ENCODE data around the gene SLC23A3. TPM values are rescaled to one million over a fixed set of nuclear protein-coding genes. Genes with fewer than 3 reads are reported as not detected.

The SLC23A3 gene
- total and polyA plus RNA-seq, 9 of the 15 experiments (the other 6 are each of a cell fraction or from before 2014, with no cell fraction given) = 0.06 to 0.64 (median 0.16) TPM

DNA sequence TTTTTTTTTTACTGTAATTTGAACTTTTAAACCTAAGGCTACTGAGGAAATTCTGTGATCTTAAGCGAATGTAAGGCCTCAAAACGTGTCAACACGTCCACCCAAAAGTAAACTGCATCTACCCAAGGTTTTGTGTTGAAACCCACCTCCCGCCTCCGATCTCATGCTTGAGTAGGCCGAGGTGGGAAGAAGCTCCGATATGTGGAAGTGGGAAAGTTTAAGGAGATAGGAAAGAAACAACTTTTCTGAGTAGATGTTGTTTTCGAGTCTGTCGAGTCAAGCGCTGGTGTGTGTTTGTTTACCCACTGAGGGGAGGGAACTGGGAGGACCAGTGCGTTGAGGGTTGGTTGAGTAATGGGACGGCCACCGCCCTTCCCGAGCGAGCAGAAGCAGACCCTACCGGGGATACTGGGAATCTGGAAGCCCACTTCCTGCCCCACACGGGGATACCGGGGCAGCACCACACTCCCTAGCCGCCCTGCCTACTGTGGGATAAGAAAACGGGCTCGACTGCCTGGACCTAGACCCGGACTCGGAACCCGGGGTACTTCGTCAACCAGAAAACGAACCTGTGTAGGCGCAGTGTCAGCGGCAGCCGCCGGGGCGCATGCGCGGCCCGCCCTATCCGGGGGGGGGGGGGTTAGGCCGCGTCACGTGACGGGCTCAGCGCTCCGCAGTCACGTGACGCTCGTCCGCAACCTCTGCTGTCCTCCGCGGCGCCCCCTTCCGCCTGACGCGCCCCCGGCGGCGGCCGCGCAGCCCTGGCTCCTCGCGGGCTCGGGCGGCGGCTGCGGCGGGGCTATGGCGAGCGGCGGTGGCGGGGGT lies 7.9 kb upstream of the SLC23A3 start, which contains the start of gene RETREG2 (continued):
- TF ChIP-seq ZNF584 (CRISPR knock-in tag; IDR thresholded peaks at IDR 0.05; ENCODE audit: low read depth) (0 out of 2 replicates have a peak, but pooled peaks have one; percentile 51), ZNF146 (CRISPR knock-in tag; IDR thresholded peaks at IDR 0.05; ENCODE audit: unreplicated experiment) (no peak), TBP (optimal IDR thresholded peaks at IDR 0.05; ENCODE audit: low read depth, low read length) (peak; percentile 41), PYGO2 (tag; IDR thresholded peaks at IDR 0.05) (no peak), NFATC3 (IDR thresholded peaks at IDR 0.05) (no peak), FIP1L1 (IDR thresholded peaks at IDR 0.05; ENCODE audit: low read depth, low read length, poor library complexity, severe bottlenecking) (no peak), ZBTB1 (CRISPR knock-in tag; IDR thresholded peaks at IDR 0.05; ENCODE audit: borderline replicate concordance, low read depth) (no peak), NRF1 (conservative IDR thresholded peaks at IDR 0.05 in 1 of 2, IDR thresholded peaks at IDR 0.05 in 1 of 2) (peak; percentile 96), PCBP1 (IDR thresholded peaks at IDR 0.05; ENCODE audit: low read depth, low read length, poor library complexity, severe bottlenecking) (no peak), ZNF134 (CRISPR knock-in tag; conservative IDR thresholded peaks at IDR 0.05) (0 out of 2 replicates have a peak, but pooled peaks have one; percentile 7), PTRF (tag; IDR thresholded peaks at IDR 0.05) (no peak), YY1 (IDR thresholded peaks at IDR 0.05; ENCODE audit: borderline replicate concordance in 1 of 3, control insufficient read depth in 1 of 3, extremely low read depth in 1 of 3, insufficient read depth in 3 of 3, insufficient read length in 1 of 3, insufficient replicate concordance in 2 of 3, low read depth in 1 of 3, low read length in 2 of 3) (peak in 2 of 3 experiments; percentile 19 to 31)
- TF ChIP-seq, protein P1, sequence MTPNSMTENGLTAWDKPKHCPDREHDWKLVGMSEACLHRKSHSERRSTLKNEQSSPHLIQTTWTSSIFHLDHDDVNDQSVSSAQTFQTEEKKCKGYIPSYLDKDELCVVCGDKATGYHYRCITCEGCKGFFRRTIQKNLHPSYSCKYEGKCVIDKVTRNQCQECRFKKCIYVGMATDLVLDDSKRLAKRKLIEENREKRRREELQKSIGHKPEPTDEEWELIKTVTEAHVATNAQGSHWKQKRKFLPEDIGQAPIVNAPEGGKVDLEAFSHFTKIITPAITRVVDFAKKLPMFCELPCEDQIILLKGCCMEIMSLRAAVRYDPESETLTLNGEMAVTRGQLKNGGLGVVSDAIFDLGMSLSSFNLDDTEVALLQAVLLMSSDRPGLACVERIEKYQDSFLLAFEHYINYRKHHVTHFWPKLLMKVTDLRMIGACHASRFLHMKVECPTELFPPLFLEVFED (CRISPR knock-in tag; conservative IDR thresholded peaks at IDR 0.05) = peak; percentile 72; the same call in 1 of the 2 replicates
- TF ChIP-seq, protein P2, sequence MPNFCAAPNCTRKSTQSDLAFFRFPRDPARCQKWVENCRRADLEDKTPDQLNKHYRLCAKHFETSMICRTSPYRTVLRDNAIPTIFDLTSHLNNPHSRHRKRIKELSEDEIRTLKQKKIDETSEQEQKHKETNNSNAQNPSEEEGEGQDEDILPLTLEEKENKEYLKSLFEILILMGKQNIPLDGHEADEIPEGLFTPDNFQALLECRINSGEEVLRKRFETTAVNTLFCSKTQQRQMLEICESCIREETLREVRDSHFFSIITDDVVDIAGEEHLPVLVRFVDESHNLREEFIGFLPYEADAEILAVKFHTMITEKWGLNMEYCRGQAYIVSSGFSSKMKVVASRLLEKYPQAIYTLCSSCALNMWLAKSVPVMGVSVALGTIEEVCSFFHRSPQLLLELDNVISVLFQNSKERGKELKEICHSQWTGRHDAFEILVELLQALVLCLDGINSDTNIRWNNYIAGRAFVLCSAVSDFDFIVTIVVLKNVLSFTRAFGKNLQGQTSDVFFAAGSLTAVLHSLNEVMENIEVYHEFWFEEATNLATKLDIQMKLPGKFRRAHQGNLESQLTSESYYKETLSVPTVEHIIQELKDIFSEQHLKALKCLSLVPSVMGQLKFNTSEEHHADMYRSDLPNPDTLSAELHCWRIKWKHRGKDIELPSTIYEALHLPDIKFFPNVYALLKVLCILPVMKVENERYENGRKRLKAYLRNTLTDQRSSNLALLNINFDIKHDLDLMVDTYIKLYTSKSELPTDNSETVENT (CRISPR knock-in tag; IDR thresholded peaks at IDR 0.05) = peak; percentile 72; the same call in 1 of the 2 replicates
- TF ChIP-seq, protein P3, sequence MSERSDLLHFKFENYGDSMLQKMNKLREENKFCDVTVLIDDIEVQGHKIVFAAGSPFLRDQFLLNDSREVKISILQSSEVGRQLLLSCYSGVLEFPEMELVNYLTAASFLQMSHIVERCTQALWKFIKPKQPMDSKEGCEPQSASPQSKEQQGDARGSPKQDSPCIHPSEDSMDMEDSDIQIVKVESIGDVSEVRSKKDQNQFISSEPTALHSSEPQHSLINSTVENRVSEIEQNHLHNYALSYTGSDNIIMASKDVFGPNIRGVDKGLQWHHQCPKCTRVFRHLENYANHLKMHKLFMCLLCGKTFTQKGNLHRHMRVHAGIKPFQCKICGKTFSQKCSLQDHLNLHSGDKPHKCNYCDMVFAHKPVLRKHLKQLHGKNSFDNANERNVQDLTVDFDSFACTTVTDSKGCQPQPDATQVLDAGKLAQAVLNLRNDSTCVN (CRISPR knock-in tag; IDR thresholded peaks at IDR 0.05) = 0 out of 2 replicates have a peak, but pooled peaks have one; percentile 69
- TF ChIP-seq, protein P4, sequence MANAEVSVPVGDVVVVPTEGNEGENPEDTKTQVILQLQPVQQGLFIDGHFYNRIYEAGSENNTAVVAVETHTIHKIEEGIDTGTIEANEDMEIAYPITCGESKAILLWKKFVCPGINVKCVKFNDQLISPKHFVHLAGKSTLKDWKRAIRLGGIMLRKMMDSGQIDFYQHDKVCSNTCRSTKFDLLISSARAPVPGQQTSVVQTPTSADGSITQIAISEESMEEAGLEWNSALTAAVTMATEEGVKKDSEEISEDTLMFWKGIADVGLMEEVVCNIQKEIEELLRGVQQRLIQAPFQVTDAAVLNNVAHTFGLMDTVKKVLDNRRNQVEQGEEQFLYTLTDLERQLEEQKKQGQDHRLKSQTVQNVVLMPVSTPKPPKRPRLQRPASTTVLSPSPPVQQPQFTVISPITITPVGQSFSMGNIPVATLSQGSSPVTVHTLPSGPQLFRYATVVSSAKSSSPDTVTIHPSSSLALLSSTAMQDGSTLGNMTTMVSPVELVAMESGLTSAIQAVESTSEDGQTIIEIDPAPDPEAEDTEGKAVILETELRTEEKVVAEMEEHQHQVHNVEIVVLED (CRISPR knock-in tag; IDR thresholded peaks at IDR 0.05) = peak; percentile 74
- TF ChIP-seq, protein P5, sequence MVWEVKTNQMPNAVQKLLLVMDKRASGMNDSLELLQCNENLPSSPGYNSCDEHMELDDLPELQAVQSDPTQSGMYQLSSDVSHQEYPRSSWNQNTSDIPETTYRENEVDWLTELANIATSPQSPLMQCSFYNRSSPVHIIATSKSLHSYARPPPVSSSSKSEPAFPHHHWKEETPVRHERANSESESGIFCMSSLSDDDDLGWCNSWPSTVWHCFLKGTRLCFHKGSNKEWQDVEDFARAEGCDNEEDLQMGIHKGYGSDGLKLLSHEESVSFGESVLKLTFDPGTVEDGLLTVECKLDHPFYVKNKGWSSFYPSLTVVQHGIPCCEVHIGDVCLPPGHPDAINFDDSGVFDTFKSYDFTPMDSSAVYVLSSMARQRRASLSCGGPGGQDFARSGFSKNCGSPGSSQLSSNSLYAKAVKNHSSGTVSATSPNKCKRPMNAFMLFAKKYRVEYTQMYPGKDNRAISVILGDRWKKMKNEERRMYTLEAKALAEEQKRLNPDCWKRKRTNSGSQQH (CRISPR knock-in tag; IDR thresholded peaks at IDR 0.05) = peak; percentile 57; the same call in 1 of the 2 replicates
